ENCODE data around the gene PGF.

Gene PGF

DNA sequence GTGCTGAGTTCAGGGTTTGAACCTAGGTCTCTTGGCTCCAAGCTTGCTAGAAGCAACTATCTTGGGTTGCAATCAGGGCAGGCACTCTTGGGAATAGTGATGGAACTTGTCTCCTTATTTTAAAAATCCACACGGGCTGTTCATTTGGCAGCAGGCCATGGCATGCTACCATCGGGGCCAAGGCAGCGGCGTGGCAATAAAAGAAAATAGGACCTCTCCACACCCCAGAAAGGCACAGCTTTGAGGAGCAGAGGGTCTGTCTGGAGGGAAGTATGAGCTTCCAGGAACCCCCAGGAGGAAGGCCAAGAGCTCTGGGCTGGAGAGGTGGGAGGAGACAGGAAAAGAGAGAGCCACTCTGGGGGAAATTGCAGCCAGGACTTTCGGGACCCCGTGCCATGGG is 47.7 kb downstream of the PGF start:
- in situ Hi-C loops (cut with MboI; ENCODE audit: low sequenced_read_pairs) = loop anchor here (25.0 kb wide), 1 partner anchor 180 kb away; no protein-coding TSS in a partner anchor

DNA sequence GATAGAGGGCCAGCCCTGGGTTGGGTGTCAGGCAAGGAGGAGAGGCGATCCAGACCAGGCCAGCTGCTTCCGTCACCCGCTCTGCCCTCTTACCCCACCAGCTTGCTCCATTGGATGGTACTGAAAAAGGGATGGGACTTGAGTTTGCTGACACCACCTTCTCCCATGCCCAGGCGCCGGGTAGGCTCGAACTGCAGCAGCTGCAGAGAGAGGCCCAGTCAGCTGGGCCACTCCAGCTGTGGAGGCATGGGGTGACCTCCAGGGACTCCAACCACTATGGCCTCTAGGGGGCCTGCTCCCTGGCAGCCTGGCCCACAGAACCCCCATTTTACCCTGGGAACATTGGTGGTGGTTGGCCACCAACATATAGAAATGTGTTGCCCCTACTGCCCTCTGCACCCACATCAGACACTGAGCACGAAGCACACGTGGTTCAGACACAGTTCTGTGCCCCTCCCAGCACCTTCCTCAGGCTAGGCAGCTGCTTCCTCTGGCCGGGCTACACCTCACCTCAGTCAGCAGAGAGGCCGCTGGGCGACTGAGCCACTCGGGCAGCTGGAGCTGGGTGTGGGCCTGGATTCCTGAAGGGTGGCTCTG is 48.4 kb downstream of the PGF start:
- in situ Hi-C loops (cut with MboI; ENCODE audit: low sequenced_read_pairs) = loop anchor here (25.0 kb wide), 1 partner anchor 180 kb away; no protein-coding TSS in a partner anchor

DNA sequence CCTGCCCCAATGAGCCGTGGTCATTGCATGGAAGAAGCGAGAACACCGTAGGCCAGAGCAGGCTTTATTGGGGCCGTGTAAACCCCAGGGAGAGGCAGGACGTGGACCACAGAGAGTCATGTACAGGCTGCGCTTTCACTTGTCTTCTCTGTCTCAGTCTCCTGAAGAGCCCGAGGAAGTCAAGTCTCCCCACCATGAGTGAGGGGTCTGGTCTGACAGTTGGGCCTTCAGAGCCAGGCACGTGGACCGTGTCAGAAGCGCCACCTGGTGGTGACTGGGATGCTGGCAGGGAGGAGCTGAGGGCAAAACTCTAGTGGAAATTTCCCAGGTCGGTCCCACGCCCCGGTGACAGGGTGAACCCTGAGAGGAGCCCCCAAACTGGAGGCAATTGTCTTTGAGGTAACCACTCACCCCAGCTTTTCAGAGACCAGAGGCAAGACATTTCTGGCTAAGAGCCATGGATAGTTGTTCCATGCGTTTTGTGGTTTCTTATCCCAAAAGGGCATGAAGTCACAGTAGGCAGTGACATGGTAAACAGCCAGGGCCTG is 49.7 kb downstream of the PGF start:
- in situ Hi-C loops (cut with MboI; ENCODE audit: low sequenced_read_pairs) = loop anchor here (25.0 kb wide), 1 partner anchor 182 kb away; no protein-coding TSS in a partner anchor

- in situ Hi-C loops (cut with MboI; ENCODE audit: low sequenced_read_pairs) = loop anchor here (25.0 kb wide), 1 partner anchor 182 kb away; no protein-coding TSS in a partner anchor
Observed at GRCh38 chr14:74904635-74905503, 50.5 kb downstream of the PGF start.

DNA sequence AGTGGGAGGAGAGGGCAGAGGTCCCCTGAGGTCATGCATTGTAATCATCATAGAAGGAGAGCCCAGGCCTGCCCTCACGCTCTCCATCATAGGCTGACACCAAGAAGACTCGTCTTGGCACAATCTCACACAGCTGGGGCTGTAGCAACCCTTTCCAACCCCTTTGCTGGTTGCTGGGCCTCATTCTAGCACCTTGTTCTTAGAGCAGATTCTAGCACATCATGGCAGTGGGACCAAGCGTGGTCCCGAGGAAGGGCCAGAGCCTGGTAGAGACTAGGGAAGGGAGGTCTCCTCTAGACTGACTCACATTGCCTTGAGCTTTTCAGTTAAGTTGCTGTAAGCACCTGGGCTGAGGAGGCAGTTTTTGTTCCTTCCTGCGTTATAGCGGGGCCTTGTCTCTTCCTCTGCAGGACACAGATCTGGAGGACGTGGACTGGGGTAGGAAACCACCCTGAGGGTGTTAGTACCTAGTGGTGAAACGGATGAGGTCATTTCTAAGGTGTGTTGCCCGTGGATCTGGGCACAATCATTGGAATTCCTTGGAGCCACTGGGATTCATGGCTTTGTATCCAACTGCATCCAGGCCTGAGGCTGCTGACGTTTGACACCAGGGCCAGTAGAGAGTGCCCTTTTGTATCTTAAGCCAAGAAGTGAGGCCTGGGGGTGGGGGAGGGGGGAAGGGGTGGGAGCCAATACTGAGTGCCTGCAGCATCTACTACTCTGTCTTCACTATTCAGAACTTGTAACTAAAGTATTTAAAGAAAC is 52.3 kb downstream of the PGF start:
- in situ Hi-C loops (cut with MboI; ENCODE audit: low sequenced_read_pairs) = loop anchor here (25.0 kb wide), 1 partner anchor 184 kb away; no protein-coding TSS in a partner anchor

DNA sequence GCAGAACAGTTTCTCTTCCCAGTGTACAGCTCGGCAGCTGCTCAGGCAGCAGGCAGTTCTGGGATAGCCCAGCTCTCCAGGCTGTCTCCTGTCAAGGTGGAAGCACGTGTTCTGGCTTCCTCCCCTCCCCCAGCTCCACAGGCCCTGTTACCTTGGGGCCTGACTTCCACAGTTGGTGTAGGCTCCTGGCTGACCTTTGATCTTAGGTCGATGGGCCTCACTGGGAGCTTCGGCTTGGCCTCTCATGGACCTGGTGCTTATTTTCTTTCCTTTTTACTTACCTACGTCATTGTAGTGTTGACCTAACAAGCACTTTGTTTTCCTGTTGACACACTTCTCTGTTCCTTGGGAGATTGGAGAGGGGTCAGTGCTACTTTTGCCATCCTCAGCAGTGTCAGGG is 56.7 kb downstream of the PGF start:
- in situ Hi-C loops (cut with MboI; ENCODE audit: low sequenced_read_pairs) = no loop called here

DNA sequence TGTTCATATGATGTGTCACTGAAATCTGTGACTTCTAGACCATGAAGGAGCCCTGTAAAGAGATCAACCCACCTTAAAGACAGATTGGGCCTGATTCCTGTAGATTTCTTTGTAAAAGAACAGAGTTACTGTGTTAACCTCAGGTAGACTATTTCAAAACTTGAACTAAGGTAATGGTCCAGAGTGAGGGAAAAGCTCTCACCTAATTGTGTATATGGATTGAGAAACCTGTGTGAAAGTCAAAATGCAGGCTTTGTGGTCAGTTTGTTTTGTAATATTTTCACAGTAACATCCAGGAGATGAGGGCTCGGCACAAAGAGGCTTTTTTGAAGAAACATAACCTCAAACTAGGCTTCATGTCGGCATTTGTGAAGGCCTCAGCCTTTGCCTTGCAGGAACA is 57.3 kb downstream of the PGF start:
- in situ Hi-C loops (cut with MboI; ENCODE audit: low sequenced_read_pairs) = no loop called here

DNA sequence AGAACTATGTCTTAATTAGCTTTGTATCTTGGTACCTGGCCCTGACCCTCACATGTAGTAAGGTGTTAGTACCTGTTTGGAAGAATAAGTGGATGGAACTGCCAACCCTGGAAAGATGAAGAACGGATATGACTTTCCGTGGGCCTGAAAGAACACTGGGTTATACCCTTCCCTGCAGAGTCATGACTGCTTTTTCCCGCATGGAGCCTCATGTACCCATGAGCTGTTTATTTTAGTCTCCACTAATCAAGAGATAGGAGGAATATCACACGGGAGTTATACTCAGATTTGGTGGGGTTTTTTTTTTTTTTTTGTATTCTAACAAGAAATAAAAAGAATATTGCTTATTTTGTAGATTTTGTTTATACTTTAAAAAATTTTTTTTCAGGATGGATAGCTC is 57.8 kb downstream of the PGF start:
- in situ Hi-C loops (cut with MboI; ENCODE audit: low sequenced_read_pairs) = no loop called here

DNA sequence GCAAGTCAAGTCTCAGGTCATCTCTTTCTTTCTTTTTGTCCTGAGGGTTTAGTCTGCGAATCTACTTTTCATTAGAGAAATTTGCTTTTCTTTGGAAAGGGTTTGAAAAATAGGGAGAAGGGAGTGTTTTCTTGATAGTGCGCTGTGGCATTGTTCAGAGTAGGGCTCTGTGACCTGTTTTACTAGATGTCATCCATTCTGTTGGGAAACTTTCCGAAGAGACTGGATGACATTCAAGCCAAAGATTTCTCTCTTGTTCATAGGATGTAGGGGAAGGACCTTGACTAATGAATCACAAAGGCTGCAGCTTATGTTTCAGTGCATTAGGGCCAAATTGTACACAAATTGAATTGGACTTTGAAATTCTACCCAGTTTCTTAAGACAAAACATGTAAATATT is 59.0 kb downstream of the PGF start:
- in situ Hi-C loops (cut with MboI; ENCODE audit: low sequenced_read_pairs) = no loop called here

GRCh38 chr14:74893614-74894091 is 61.7 kb downstream of the PGF start:
- in situ Hi-C loops (cut with MboI; ENCODE audit: low sequenced_read_pairs) = no loop called here

DNA sequence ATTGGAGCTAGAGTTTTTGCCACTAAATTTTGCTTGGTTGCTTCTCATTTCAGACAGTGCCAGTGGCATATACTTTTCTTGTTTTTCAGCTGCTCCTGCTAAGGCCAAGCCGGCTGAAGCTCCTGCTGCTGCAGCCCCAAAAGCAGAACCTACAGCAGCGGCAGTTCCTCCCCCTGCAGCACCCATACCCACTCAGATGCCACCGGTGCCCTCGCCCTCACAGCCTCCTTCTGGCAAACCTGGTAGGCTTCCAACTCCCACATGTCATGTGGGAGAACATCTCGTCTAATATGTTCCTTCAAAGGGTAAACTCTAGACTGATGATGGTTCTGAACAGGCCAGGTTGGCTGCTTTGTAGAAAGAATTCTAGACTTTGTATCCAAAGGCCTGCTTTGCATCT is 62.7 kb downstream of the PGF start:
- in situ Hi-C loops (cut with MboI; ENCODE audit: low sequenced_read_pairs) = no loop called here

- in situ Hi-C loops (cut with MboI; ENCODE audit: low sequenced_read_pairs) = no loop called here
Observed at GRCh38 chr14:74891870-74892269, 63.5 kb downstream of the PGF start.
